H9 (cell line): ENCODE results near the gene DDA1. TPM values are rescaled to one million over a fixed set of nuclear protein-coding genes. Genes with fewer than 3 reads are reported as not detected.
A peak's percentile ranks its signal among the peaks of the same experiment; 100 is the strongest.
"Not testable (repeated sequence)": the region's sequence is repeated elsewhere in the genome, so short reads cannot be mapped to it uniquely, and the experiment has no call there.

Source experiments
- DNase-seq: peaks from one replicate; pipeline ENCODE4 v3.0.0-alpha.2; 2017
- H2AFZ ChIP-seq: one replicate; pipeline ENCODE4 v1.6.1; 2013; ENCODE audit warnings: mild to moderate bottlenecking, low read length, control low read depth, moderate library complexity
- H2AK5ac ChIP-seq: 2 replicates; pipeline ENCODE4 v1.6.1; 2013; ENCODE audit warnings: low read length, control low read depth, mixed read lengths; ENCODE audit not compliant: insufficient read length
- H2BK120ac ChIP-seq: one replicate; pipeline ENCODE4 v1.6.1; 2013; ENCODE audit warnings: low read depth, mild to moderate bottlenecking, low read length, control low read depth, inconsistent platforms; ENCODE audit not compliant: poor library complexity, severe bottlenecking
- H2BK12ac ChIP-seq: 2 replicates; pipeline ENCODE4 v1.6.1; 2013; ENCODE audit warnings: low read length, control low read depth, mixed read lengths, low read depth; ENCODE audit not compliant: insufficient read length
- H2BK15ac ChIP-seq: 2 replicates; pipeline ENCODE4 v1.6.1; 2013; ENCODE audit warnings: low read depth, low read length, control low read depth
- H2BK20ac ChIP-seq: one replicate; pipeline ENCODE4 v1.6.1; 2013; ENCODE audit warnings: low read depth, mild to moderate bottlenecking, low read length, control low read depth, inconsistent platforms; ENCODE audit not compliant: poor library complexity, severe bottlenecking
- H2BK5ac ChIP-seq: 2 replicates; pipeline ENCODE4 v1.6.1; 2013; ENCODE audit warnings: low read length, control low read depth, mixed read lengths; ENCODE audit not compliant: insufficient read length
- H3K14ac ChIP-seq: 2 replicates; pipeline ENCODE4 v1.6.1; 2013; ENCODE audit warnings: low read length, control low read depth; ENCODE audit not compliant: insufficient read depth
- H3K18ac ChIP-seq: 2 replicates; pipeline ENCODE4 v1.6.1; 2013; ENCODE audit warnings: low read depth, mild to moderate bottlenecking, mixed read lengths, low read length, control low read depth; ENCODE audit not compliant: insufficient read length
- H3K23ac ChIP-seq: 2 replicates; pipeline ENCODE4 v1.6.1; 2013; ENCODE audit warnings: low read length, control low read depth, mixed read lengths, low read depth; ENCODE audit not compliant: insufficient read length
- H3K23me2 ChIP-seq: 2 replicates; pipeline ENCODE4 v1.6.1; 2013; ENCODE audit warnings: low read depth, mild to moderate bottlenecking, mixed read lengths, low read length, control low read depth; ENCODE audit not compliant: insufficient read length, poor library complexity, severe bottlenecking
- H3K27ac ChIP-seq: 2 replicates; pipeline ENCODE4 v1.5.1; 2013; ENCODE audit warnings: low read length, control low read depth, mixed read lengths, low read depth; ENCODE audit not compliant: insufficient read length
- H3K27me3 ChIP-seq: 2 replicates; pipeline ENCODE4 v1.6.1; 2013; ENCODE audit warnings: low read length, control low read depth, inconsistent platforms; ENCODE audit not compliant: insufficient read depth
- H3K4ac ChIP-seq: 2 replicates; pipeline ENCODE4 v1.6.1; 2013; ENCODE audit warnings: low read depth, mild to moderate bottlenecking, control low read depth, inconsistent platforms, low read length, moderate library complexity
- H3K4me1 ChIP-seq: 2 replicates; pipeline ENCODE4 v1.6.1; 2013; ENCODE audit warnings: low read length, control low read depth, inconsistent platforms; ENCODE audit not compliant: insufficient read depth
- H3K4me2 ChIP-seq: 2 replicates; pipeline ENCODE4 v1.6.1; 2013; ENCODE audit warnings: low read length, control low read depth, mixed read lengths; ENCODE audit not compliant: insufficient read length, insufficient read depth
- H3K56ac ChIP-seq: 2 replicates; pipeline ENCODE4 v1.6.1; 2013; ENCODE audit warnings: low read depth, mild to moderate bottlenecking, mixed read lengths, low read length, control low read depth; ENCODE audit not compliant: insufficient read length
- H3K79me1 ChIP-seq: 2 replicates; pipeline ENCODE4 v1.6.1; 2013; ENCODE audit warnings: low read depth, mild to moderate bottlenecking, moderate library complexity, low read length, control low read depth, inconsistent platforms; ENCODE audit not compliant: insufficient read depth, poor library complexity, severe bottlenecking
- H3K79me2 ChIP-seq: 2 replicates; pipeline ENCODE4 v1.6.1; 2013; ENCODE audit warnings: low read length, control low read depth, inconsistent platforms; ENCODE audit not compliant: insufficient read depth
- H3K9ac ChIP-seq: 2 replicates; pipeline ENCODE4 v1.6.1; 2013; ENCODE audit warnings: low read length, control low read depth, mixed read lengths; ENCODE audit not compliant: insufficient read length; ENCODE audit errors: extremely low read depth
- H3K9me3 ChIP-seq: one replicate; pipeline ENCODE4 v1.6.1; 2013; ENCODE audit warnings: low read depth, low read length, inconsistent platforms; ENCODE audit not compliant: control insufficient read depth
- H3T11ph ChIP-seq: one replicate; pipeline ENCODE4 v1.6.1; 2013; ENCODE audit warnings: mild to moderate bottlenecking, low read length, control low read depth, inconsistent platforms
- H4K20me1 ChIP-seq: one replicate; pipeline ENCODE4 v1.6.1; 2013; ENCODE audit not compliant: control insufficient read depth, insufficient read length, insufficient read depth
- H4K5ac ChIP-seq: 2 replicates; pipeline ENCODE4 v1.6.1; 2013; ENCODE audit warnings: low read depth, mild to moderate bottlenecking, mixed read lengths, low read length, control low read depth; ENCODE audit not compliant: insufficient read length
- H4K8ac ChIP-seq: replicated peaks from 2 replicates; pipeline ENCODE4 v1.6.1; 2013; ENCODE audit warnings: low read length, control low read depth, mixed read lengths, low read depth; ENCODE audit not compliant: insufficient read length
- H4K91ac ChIP-seq: 2 replicates; pipeline ENCODE4 v1.6.1; 2013; ENCODE audit warnings: low read depth, mild to moderate bottlenecking, moderate library complexity, mixed read lengths, low read length, control low read depth; ENCODE audit not compliant: insufficient read length
- H3K27ac Mint-ChIP-seq, 3 experiments: 2 replicates in 2 of 3; 3 replicates in 1 of 3; pipeline ENCODE4 v1.8.0; 2020 to 2021; ENCODE audit warnings: mixed read lengths in 3 of 3, mild to moderate bottlenecking in 1 of 3, moderate library complexity in 1 of 3
- H3K27me3 Mint-ChIP-seq: 2 replicates; pipeline ENCODE4 v1.8.0; 2021; ENCODE audit warnings: low read depth, mild to moderate bottlenecking, moderate library complexity, mixed read lengths
- H3K36me3 Mint-ChIP-seq, 3 experiments: 2 replicates in 2 of 3; 3 replicates in 1 of 3; pipeline ENCODE4 v1.8.0; 2020 to 2021; ENCODE audit warnings: low read depth in 3 of 3, mixed read lengths in 3 of 3; ENCODE audit not compliant: insufficient read depth in 1 of 3
- H3K4me1 Mint-ChIP-seq, 2 experiments: 2 replicates each; pipeline ENCODE4 v1.8.0; 2020; ENCODE audit warnings: mixed read lengths in 2 of 2
- H3K4me3 Mint-ChIP-seq, 2 experiments: 2 replicates in 1 of 2; 3 replicates in 1 of 2; pipeline ENCODE4 v1.8.0; 2020 to 2021; ENCODE audit warnings: mild to moderate bottlenecking in 2 of 2, mixed read lengths in 2 of 2, moderate library complexity in 1 of 2
- H3K9me3 Mint-ChIP-seq, 2 experiments: 2 replicates in 1 of 2; 3 replicates in 1 of 2; pipeline ENCODE4 v1.8.0; 2020; ENCODE audit warnings: mild to moderate bottlenecking in 2 of 2, mixed read lengths in 2 of 2, moderate library complexity in 1 of 2
- CTCF ChIP-seq: fragments of 200-600 bp; sonication (generic); conservative IDR thresholded peaks from 3 replicates; pipeline ENCODE4 v1.8.0; 2021; ENCODE audit warnings: antibody characterized with exemption, mild to moderate bottlenecking
- WGBS: extraction: QIAGEN DNeasy Blood & Tissue Kit; methylation state at CpG from one replicate; pipeline ENCODE4 v1.1.7; 2013; ENCODE audit warnings: missing lambda C conversion rate, low lambda C conversion rate, mixed read lengths; ENCODE audit not compliant: insufficient read length; ENCODE audit errors: extremely low coverage; 5-methylcytosine and 5-hydroxymethylcytosine counted together
- total RNA-seq: library from RNA; stranded (reverse); gene quantifications from 2 replicates; pipeline ENCODE4 v1.2.1, GENCODE V29; 2021

Gene DDA1
- total RNA-seq, 1 experiment from 2014 or later, result 45.7 TPM

DNA sequence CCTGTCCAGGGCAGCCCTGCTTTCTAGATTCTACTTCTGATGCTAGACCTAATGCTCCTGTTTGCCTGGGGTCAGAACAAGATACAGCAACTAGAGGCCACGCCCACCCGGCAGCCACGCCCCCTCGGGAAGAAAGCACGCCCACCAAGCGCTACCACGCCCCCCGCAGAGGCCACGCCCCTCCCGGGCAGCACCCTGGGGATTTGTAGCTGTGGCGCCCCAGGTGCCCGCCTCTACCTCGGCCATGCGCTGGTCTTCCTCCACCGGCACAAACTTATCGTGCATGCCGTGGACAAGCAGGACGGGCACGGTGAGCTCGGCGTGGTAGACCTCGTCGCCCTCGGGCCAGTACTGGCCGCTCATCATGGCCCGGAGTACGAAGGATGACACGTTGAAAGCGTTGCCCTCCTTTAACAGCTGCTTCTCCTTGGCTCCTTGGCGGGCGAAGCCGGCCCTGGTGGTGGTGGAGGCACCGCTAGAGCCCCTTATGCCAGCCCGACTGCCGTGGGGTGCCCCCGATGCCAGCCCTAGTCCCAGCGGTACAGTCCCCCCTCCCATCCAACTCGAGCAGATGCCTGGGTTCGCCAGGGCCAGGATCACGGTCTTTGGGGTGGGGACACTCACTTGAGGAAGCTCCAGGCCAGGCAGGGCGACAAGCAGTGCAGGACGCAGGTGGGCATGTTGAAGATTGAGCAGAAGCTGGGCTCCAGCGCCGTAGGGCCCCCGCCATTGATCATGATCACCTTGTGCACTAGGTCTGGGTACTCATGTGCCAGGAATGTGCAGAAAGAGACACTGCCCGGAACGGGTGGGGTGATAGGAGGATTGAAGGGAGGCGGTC, 15.1 kb upstream of the DDA1 start:
- H3K14ac ChIP-seq, result no peak overlapping the region
- peak overlapping the region in 1 of 3 experiments; percentile 89; a peak in 1 of 7 replicates for H3K27ac Mint-ChIP-seq
- no peak overlapping the region for H2BK20ac ChIP-seq
- H3K4me2 ChIP-seq, result peak overlapping the region; percentile 78
- H3K4me1 Mint-ChIP-seq, result peaks cover 5 to 21% of the 10 kb centered on the region in 2 experiments; a peak in 2 of 4 replicates
- H4K91ac ChIP-seq, result no peak overlapping the region
- no peaks in the 10 kb centered on the region for H3K79me2 ChIP-seq
- no peak overlapping the region for H3K23ac ChIP-seq
- H2BK5ac ChIP-seq, result no peak overlapping the region
- TF ChIP-seq CTCF, result no peak
- H3K27me3 Mint-ChIP-seq, result peaks cover 2% of the 10 kb centered on the region; the same call in 1 of the 2 replicates
- H2BK120ac ChIP-seq, result no peak overlapping the region
- no peak overlapping the region for H3K18ac ChIP-seq
- no peak overlapping the region for H3K56ac ChIP-seq
- no peaks in the 10 kb centered on the region for H3K79me1 ChIP-seq
- DNase-seq, result peak; percentile 88
- no peak overlapping the region for H3K4ac ChIP-seq
- no peaks in the 10 kb centered on the region for H3K23me2 ChIP-seq
- H3K36me3 Mint-ChIP-seq, result peaks cover 20 to 24% (median 21%) of the 10 kb centered on the region in 3 experiments
- no peaks in the 10 kb centered on the region for H3K27me3 ChIP-seq
- no peak overlapping the region for H2AK5ac ChIP-seq
- no peak overlapping the region for H3K27ac ChIP-seq
- H3K9me3 Mint-ChIP-seq, result peaks cover 4% of the 10 kb centered on the region in 2 experiments; a peak in 3 of 5 replicates
- H2BK15ac ChIP-seq, result no peak overlapping the region
- no peak overlapping the region for H2BK12ac ChIP-seq
- peak overlapping the region; percentile 80 to 89 for H3K4me3 Mint-ChIP-seq
- no peak overlapping the region for H4K8ac ChIP-seq
- no peak overlapping the region for H2AFZ ChIP-seq
- WGBS, result no CpG with 5 or more reads among the region's 48 CpGs
- no peak overlapping the region for H3T11ph ChIP-seq
- H3K9me3 ChIP-seq, result no peaks in the 10 kb centered on the region
- H4K5ac ChIP-seq, result no peak overlapping the region
- no peaks in the 10 kb centered on the region for H4K20me1 ChIP-seq
- H3K4me1 ChIP-seq, result no peaks in the 10 kb centered on the region; the same call in 1 of the 2 replicates
- H3K9ac ChIP-seq, result no peak overlapping the region

DNA sequence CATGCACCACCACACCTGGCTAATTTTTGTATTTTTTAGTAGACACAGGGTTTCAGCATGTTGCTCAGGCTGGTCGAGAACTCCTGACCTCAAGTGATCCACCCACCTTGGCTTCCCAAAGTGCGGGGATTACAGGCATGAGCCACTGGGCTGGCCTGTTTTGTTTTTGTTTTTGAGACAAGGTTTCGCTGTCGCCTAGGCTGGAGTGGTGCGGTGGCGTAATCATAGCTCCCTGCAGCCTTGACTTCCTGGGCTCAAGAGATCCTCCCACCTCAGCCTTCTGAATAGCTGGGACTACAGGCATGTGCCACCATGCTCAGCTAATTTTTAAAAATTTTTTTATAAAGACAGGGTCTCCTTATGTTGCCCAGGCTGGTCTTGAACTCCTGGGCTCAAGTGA, 13.8 kb upstream of the DDA1 start:
- H3K79me1 ChIP-seq, H3K18ac ChIP-seq, H2BK120ac ChIP-seq, H2BK15ac ChIP-seq, H3K9me3 ChIP-seq, H4K8ac ChIP-seq, H3K79me2 ChIP-seq, H2BK20ac ChIP-seq, H3K14ac ChIP-seq, H3T11ph ChIP-seq, H3K9ac ChIP-seq, H3K27ac Mint-ChIP-seq, H3K23me2 ChIP-seq, H3K4ac ChIP-seq, H3K27me3 ChIP-seq, DNase-seq, H4K20me1 ChIP-seq, H2BK5ac ChIP-seq, H3K23ac ChIP-seq, H3K56ac ChIP-seq, H2BK12ac ChIP-seq, H4K5ac ChIP-seq, H4K91ac ChIP-seq, H2AFZ ChIP-seq, H3K27ac ChIP-seq, H3K4me2 ChIP-seq, H3K4me3 Mint-ChIP-seq, H3K9me3 Mint-ChIP-seq, H2AK5ac ChIP-seq, H3K27me3 Mint-ChIP-seq, H3K4me1 ChIP-seq: not testable (repeated sequence)
- Mint-ChIP-seq H3K36me3 (peaks cover 20 to 28% (median 21%) of the 10 kb centered on the region in 3 experiments), H3K4me1 (peaks cover 5 to 17% of the 10 kb centered on the region in 2 experiments; a peak in 2 of 4 replicates)
- WGBS, result no CpG with 5 or more reads among the region's 6 CpGs
